ENCODE results near the gene COPS6.

DNA sequence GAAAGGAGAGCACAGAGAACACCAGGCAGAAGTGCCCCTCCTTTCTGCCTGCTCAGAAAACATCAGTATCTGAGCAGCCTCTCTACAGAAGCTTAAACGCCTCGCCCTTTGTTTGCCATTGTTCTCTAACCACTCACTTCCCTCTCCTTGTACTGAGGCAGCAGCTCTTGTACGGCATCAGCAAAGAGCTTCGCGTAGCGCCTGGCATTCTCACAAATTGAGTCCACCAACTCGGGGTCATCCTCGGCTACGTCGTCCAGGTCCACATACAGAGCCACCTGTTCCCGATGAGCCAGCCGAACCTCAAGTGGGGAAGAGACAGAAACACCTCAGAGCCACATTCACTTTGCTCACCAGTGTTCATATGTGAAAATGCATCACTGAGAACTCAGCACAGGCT is 10.7 kb downstream of the COPS6 start:
- TF ChIP-seq, protein P1, sequence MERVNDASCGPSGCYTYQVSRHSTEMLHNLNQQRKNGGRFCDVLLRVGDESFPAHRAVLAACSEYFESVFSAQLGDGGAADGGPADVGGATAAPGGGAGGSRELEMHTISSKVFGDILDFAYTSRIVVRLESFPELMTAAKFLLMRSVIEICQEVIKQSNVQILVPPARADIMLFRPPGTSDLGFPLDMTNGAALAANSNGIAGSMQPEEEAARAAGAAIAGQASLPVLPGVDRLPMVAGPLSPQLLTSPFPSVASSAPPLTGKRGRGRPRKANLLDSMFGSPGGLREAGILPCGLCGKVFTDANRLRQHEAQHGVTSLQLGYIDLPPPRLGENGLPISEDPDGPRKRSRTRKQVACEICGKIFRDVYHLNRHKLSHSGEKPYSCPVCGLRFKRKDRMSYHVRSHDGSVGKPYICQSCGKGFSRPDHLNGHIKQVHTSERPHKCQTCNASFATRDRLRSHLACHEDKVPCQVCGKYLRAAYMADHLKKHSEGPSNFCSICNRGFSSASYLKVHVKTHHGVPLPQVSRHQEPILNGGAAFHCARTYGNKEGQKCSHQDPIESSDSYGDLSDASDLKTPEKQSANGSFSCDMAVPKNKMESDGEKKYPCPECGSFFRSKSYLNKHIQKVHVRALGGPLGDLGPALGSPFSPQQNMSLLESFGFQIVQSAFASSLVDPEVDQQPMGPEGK (CRISPR knock-in tag; IDR thresholded peaks at IDR 0.05; ENCODE audit: borderline replicate concordance), result no peak
- TF ChIP-seq CSDC2 (CRISPR knock-in tag; IDR thresholded peaks at IDR 0.05) (no peak), GLIS3 (CRISPR knock-in tag; IDR thresholded peaks at IDR 0.05) (no peak), ZFP30 (CRISPR knock-in tag; IDR thresholded peaks at IDR 0.05) (no peak), ARNTL (CRISPR knock-in tag; IDR thresholded peaks at IDR 0.05; ENCODE audit: borderline replicate concordance, low read depth) (no peak), BACH2 (CRISPR knock-in tag; IDR thresholded peaks at IDR 0.05; ENCODE audit: borderline replicate concordance) (no peak), ZNF8 (CRISPR knock-in tag; IDR thresholded peaks at IDR 0.05) (no peak), PPARA (CRISPR knock-in tag; IDR thresholded peaks at IDR 0.05; ENCODE audit: borderline replicate concordance) (no peak), ISL1 (CRISPR knock-in tag; IDR thresholded peaks at IDR 0.05) (no peak)

All from SK-N-SH treated with all-trans-retinoic acid at 6 μM for 48 hours (cell line).